ENCODE results near the gene NAALADL2.

DNA sequence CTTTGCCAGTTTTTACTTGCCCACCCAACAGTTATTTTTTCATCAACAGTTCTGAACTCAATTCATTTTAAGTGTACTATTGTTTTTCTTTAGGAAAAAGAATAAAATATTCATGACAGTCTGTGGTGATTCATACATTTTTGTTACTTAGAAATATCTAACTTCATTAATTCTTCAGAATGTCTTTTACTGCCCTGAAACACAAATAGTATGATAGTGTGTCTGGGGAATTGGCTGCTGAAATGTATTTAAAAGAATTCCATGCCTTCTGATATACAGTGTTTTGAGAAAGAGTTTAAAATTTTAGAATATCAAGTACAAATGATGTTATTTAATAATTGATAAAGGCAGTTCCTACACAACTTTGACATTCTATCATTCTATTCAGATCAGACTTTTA lies 854.1 kb downstream of the NAALADL2 start:
- TF ChIP-seq, protein P1, sequence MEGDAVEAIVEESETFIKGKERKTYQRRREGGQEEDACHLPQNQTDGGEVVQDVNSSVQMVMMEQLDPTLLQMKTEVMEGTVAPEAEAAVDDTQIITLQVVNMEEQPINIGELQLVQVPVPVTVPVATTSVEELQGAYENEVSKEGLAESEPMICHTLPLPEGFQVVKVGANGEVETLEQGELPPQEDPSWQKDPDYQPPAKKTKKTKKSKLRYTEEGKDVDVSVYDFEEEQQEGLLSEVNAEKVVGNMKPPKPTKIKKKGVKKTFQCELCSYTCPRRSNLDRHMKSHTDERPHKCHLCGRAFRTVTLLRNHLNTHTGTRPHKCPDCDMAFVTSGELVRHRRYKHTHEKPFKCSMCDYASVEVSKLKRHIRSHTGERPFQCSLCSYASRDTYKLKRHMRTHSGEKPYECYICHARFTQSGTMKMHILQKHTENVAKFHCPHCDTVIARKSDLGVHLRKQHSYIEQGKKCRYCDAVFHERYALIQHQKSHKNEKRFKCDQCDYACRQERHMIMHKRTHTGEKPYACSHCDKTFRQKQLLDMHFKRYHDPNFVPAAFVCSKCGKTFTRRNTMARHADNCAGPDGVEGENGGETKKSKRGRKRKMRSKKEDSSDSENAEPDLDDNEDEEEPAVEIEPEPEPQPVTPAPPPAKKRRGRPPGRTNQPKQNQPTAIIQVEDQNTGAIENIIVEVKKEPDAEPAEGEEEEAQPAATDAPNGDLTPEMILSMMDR (conservative IDR thresholded peaks at IDR 0.05; ENCODE audit: low read depth, low read length): no peak
- TF ChIP-seq EZH2 (IDR thresholded peaks at IDR 0.05; ENCODE audit: low read length, unreplicated experiment): no peak
